Measurements from ENCODE around the gene GRHPR. TPM values are rescaled to one million over a fixed set of nuclear protein-coding genes. Genes with fewer than 3 reads are reported as not detected.

The GRHPR gene
- total RNA-seq, 2 experiments from 2014 or later, result 106 to 135 TPM

- DNase-seq (ENCODE audit: low spot score), result no peak
- no TSS peak for BruUV-seq (replicated peaks)
Measured at GRCh38 chr9:37428345-37428744, 5.8 kb downstream of the GRHPR start.

GRCh38 chr9:37429441-37430285 lies 7.2 kb downstream of the GRHPR start:
- H2AFZ ChIP-seq (ENCODE audit: low read length), result no peak overlapping the region
- H3K79me2 ChIP-seq (ENCODE audit: insufficient read depth, low read depth, low read length), result no peaks in the 10 kb centered on the region
- no peak for TF ChIP-seq EZH2phosphoT487 (IDR thresholded peaks at IDR 0.05; ENCODE audit: borderline replicate concordance, low read depth, low read length)
- no peak for TF ChIP-seq CTCF (conservative IDR thresholded peaks at IDR 0.05; ENCODE audit: low read length)
- ChIA-PET POLR2A (no interaction called here), CTCF (ENCODE audit: unreplicated experiment) (no interaction called here)
- H3K4me2 ChIP-seq (ENCODE audit: low read length), result no peak overlapping the region
- no peaks in the 10 kb centered on the region for H4K20me1 ChIP-seq (ENCODE audit: insufficient read depth, low read length)
- peaks cover 12% of the 10 kb centered on the region for H3K4me1 ChIP-seq (ENCODE audit: insufficient read depth, low read length, poor library complexity, severe bottlenecking)
- intact Hi-C loops (cut with micrococcal nuclease; ENCODE audit: unreplicated experiment), result loop anchor here (10.0 kb wide), 1 partner anchor 665 kb away; no protein-coding TSS in a partner anchor
- BruUV-seq (replicated peaks), result no TSS peak
- H3K9me3 ChIP-seq (ENCODE audit: low read length), result no peaks in the 10 kb centered on the region
- DNase-seq (ENCODE audit: low spot score), result no peak
- H3K36me3 ChIP-seq (ENCODE audit: insufficient read depth, low read length), result peaks cover 97% of the 10 kb centered on the region
- H3K27ac ChIP-seq (ENCODE audit: low read depth, low read length, poor library complexity, severe bottlenecking), result no peak overlapping the region
- no peak overlapping the region for H3K4me3 ChIP-seq (ENCODE audit: low read depth, low read length, poor library complexity, severe bottlenecking)
- no peaks in the 10 kb centered on the region for H3K9me2 ChIP-seq (ENCODE audit: insufficient read depth, low read length)

More at GRCh38 chr9:37428345-37428744, 5.8 kb downstream of the GRHPR start:
- no peak overlapping the region for H2AFZ ChIP-seq (ENCODE audit: low read length)
- no peaks in the 10 kb centered on the region for H4K20me1 ChIP-seq (ENCODE audit: insufficient read depth, low read length)
- peaks cover 93% of the 10 kb centered on the region for H3K36me3 ChIP-seq (ENCODE audit: insufficient read depth, low read length)
- no peak overlapping the region for H3K27ac ChIP-seq (ENCODE audit: low read depth, low read length, poor library complexity, severe bottlenecking)
- H3K4me1 ChIP-seq (ENCODE audit: insufficient read depth, low read length, poor library complexity, severe bottlenecking), result peaks cover 23% of the 10 kb centered on the region
- H3K4me2 ChIP-seq (ENCODE audit: low read length), result no peak overlapping the region
- H3K9me3 ChIP-seq (ENCODE audit: low read length), result no peaks in the 10 kb centered on the region
- intact Hi-C loops (cut with micrococcal nuclease; ENCODE audit: unreplicated experiment), result loop anchor here (10.0 kb wide), 1 partner anchor 664 kb away; no protein-coding TSS in a partner anchor
- H3K79me2 ChIP-seq (ENCODE audit: insufficient read depth, low read depth, low read length), result peaks cover 10% of the 10 kb centered on the region; the same call in 1 of the 2 replicates
- no peaks in the 10 kb centered on the region for H3K9me2 ChIP-seq (ENCODE audit: insufficient read depth, low read length)
- no peak overlapping the region for H3K4me3 ChIP-seq (ENCODE audit: low read depth, low read length, poor library complexity, severe bottlenecking)
- CTCF ChIA-PET (ENCODE audit: unreplicated experiment), result no interaction called here
- POLR2A ChIA-PET, result interaction anchor here (0.6 kb wide), 1 partner anchor 413 kb away, joined by 3 read pairs; no protein-coding TSS in a partner anchor
- TF ChIP-seq EZH2phosphoT487 (IDR thresholded peaks at IDR 0.05; ENCODE audit: borderline replicate concordance, low read depth, low read length), result no peak
- TF ChIP-seq CTCF (conservative IDR thresholded peaks at IDR 0.05; ENCODE audit: low read length), result no peak
